ENCODE results near the gene CLASP1. TPM values are rescaled to one million over a fixed set of nuclear protein-coding genes. Genes with fewer than 3 reads are reported as not detected.
"Not testable (repeated sequence)": the region's sequence is repeated elsewhere in the genome, so short reads cannot be mapped to it uniquely, and the experiment has no call there.

The CLASP1 gene
- total RNA-seq, 1 donor from 2014 or later, result 90.4 TPM

GRCh38 chr2:121663434-121663833, 14.2 kb upstream of the CLASP1 start:
- H3K4me1 ChIP-seq, result peaks cover 13% of the 10 kb centered on the region
- H3K4me3 ChIP-seq, result no peak overlapping the region
- DNase-seq (ENCODE audit: extremely low spot score in 2 of 2), result no peak
- no peaks in the 10 kb centered on the region for H3K9me3 ChIP-seq
- TF ChIP-seq POLR2AphosphoS5 (IDR thresholded peaks at IDR 0.05; ENCODE audit: insufficient read depth in 1 of 2, low read depth in 1 of 2) (no peak), CTCF (IDR thresholded peaks at IDR 0.05) (no peak), POLR2A (IDR thresholded peaks at IDR 0.05) (no peak)
- intact Hi-C loops (cut with DNase I), result no loop called here
- H3K27me3 ChIP-seq, result no peaks in the 10 kb centered on the region
- no peak overlapping the region for H3K27ac ChIP-seq
- H3K36me3 ChIP-seq, result no peaks in the 10 kb centered on the region

- H3K27me3 ChIP-seq, result no peaks in the 10 kb centered on the region
- H3K4me3 ChIP-seq, result no peak overlapping the region
- H3K9me3 ChIP-seq, result no peaks in the 10 kb centered on the region
- H3K4me1 ChIP-seq, result peaks cover 13% of the 10 kb centered on the region
- no peak overlapping the region for H3K27ac ChIP-seq
- H3K36me3 ChIP-seq, result no peaks in the 10 kb centered on the region
- no peak for DNase-seq (ENCODE audit: extremely low spot score in 2 of 2)
- TF ChIP-seq CTCF (IDR thresholded peaks at IDR 0.05) (no peak), POLR2AphosphoS5 (IDR thresholded peaks at IDR 0.05; ENCODE audit: insufficient read depth in 1 of 2, low read depth in 1 of 2) (no peak), POLR2A (IDR thresholded peaks at IDR 0.05) (no peak)
- intact Hi-C loops (cut with DNase I), result no loop called here
Measured at GRCh38 chr2:121662656-121663055, 13.4 kb upstream of the CLASP1 start.

GRCh38 chr2:121659933-121660332, 10.7 kb upstream of the CLASP1 start:
- Histone ChIP-seq H3K27me3 (no peaks in the 10 kb centered on the region), H3K4me1 (peaks cover 9% of the 10 kb centered on the region), H3K4me3 (no peak overlapping the region), H3K9me3 (no peaks in the 10 kb centered on the region), H3K27ac (no peak overlapping the region), H3K36me3 (no peaks in the 10 kb centered on the region)
- no peak for DNase-seq (ENCODE audit: extremely low spot score in 2 of 2)
- intact Hi-C loops (cut with DNase I), result no loop called here
- TF ChIP-seq CTCF (IDR thresholded peaks at IDR 0.05) (no peak), POLR2A (IDR thresholded peaks at IDR 0.05) (no peak), POLR2AphosphoS5 (IDR thresholded peaks at IDR 0.05; ENCODE audit: insufficient read depth in 1 of 2, low read depth in 1 of 2) (no peak)

DNA sequence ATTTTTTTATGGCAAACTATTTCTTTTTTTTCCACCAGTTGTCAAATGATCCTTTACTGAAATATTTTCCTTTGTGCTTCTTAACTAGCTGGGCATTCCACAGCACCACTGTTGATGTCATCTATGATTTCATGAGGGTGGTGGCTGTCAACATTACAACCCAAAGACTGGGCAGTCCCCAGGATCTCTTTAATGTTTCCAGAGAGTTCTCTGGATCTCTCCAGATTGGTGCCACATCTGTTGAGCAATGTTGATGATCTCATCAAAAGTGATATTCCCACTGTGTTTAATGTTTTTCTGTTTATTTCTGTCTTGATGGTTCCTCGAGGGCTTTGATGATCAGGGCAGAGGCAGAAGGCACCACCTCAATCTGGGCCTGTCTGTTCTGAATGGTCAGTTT, 9.1 kb upstream of the CLASP1 start:
- intact Hi-C loops (cut with DNase I); H3K27ac ChIP-seq; H3K4me1 ChIP-seq; H3K36me3 ChIP-seq; H3K27me3 ChIP-seq; DNase-seq (ENCODE audit: extremely low spot score in 2 of 2); H3K4me3 ChIP-seq; H3K9me3 ChIP-seq: not testable (repeated sequence)
- TF ChIP-seq POLR2AphosphoS5 (IDR thresholded peaks at IDR 0.05; ENCODE audit: insufficient read depth in 1 of 2, low read depth in 1 of 2), result peak in 1 of 2 donors; percentile 16

DNA sequence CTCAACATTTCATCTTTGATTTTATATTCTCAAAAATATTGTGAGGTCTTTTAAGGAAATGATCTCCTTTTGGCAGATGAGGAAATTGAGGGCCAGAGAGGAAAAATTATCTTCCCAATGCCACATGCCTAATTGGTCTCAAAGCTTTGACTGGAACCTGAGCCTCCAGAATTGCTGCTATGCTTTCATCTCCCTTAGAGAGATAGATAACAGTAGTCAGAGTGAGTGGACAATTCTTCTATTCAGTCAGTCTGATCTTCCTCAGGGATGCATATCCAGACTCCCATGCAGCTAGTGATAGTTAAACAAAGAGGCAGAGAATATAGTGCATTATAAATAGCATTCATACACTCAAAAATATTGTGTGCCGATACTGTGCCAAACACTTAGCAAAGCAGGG, 3.8 kb upstream of the CLASP1 start:
- intact Hi-C loops (cut with DNase I), result no loop called here
- no peaks in the 10 kb centered on the region for H3K9me3 ChIP-seq
- DNase-seq (ENCODE audit: extremely low spot score in 2 of 2), result no peak
- no peaks in the 10 kb centered on the region for H3K36me3 ChIP-seq
- no peak overlapping the region for H3K4me3 ChIP-seq
- TF ChIP-seq POLR2AphosphoS5 (IDR thresholded peaks at IDR 0.05; ENCODE audit: insufficient read depth in 1 of 2, low read depth in 1 of 2) (no peak), POLR2A (IDR thresholded peaks at IDR 0.05) (no peak), CTCF (IDR thresholded peaks at IDR 0.05) (no peak)
- H3K27ac ChIP-seq, result no peak overlapping the region
- peaks cover 24% of the 10 kb centered on the region for H3K4me1 ChIP-seq
- H3K27me3 ChIP-seq, result no peaks in the 10 kb centered on the region

All from vagina (tissue), 2 donors.